ENCODE measurements around the gene PROCR.
"Not testable (repeated sequence)": the region's sequence is repeated elsewhere in the genome, so short reads cannot be mapped to it uniquely, and the experiment has no call there.

- TF ChIP-seq EZH2 (IDR thresholded peaks at IDR 0.05; ENCODE audit: low read length, missing control alignments); CTCF (conservative IDR thresholded peaks at IDR 0.05 in 1 of 2, IDR thresholded peaks at IDR 0.05 in 1 of 2; ENCODE audit: low read depth in 1 of 2, low read length in 2 of 2): not testable (repeated sequence)
These were observed 3.0 kb upstream of the PROCR start for GRCh38 chr20:35168701-35169409.
